Gastrocnemius medialis (tissue), 4 donors: ENCODE data around the gene NDC1. TPM values are rescaled to one million over a fixed set of nuclear protein-coding genes. Genes with fewer than 3 reads are reported as not detected.

ENCODE experiments used
- ATAC-seq, 2 donors: fragments of 150-250 bp; one replicate each; pipeline ENCODE4 v1.9.1; 2016
- DNase-seq, 2 donors: peaks; one replicate each; pipeline ENCODE4 v3.0.0-alpha.2; 2019
- H3K27ac ChIP-seq, 4 donors: fragments of 200-600 bp; sonication (generic); 1 replicate in 1 of 4; 2 replicates in 3 of 4; pipeline ENCODE4 v1.5.1; 2016 to 2018; ENCODE audit warnings: mild to moderate bottlenecking in 2 of 4, moderate library complexity in 1 of 4
- H3K27me3 ChIP-seq, 3 donors: fragments of 200-600 bp; sonication (generic) in 2 of 3; 1 replicate in 1 of 3; 2 replicates in 2 of 3; pipeline versions ENCODE4 v1.5.1 to v1.6.0; 2016 to 2019; ENCODE audit warnings: mild to moderate bottlenecking in 1 of 3, moderate library complexity in 1 of 3
- H3K36me3 ChIP-seq, 2 donors: fragments of 200-600 bp; sonication (generic) in 1 of 2; one replicate each; pipeline ENCODE4 v1.5.1; 2017 to 2018
- H3K4me1 ChIP-seq, 2 donors: fragments of 200-600 bp; sonication (generic) in 1 of 2; one replicate each; pipeline ENCODE4 v1.5.1; 2016 to 2017; ENCODE audit warnings: mild to moderate bottlenecking in 2 of 2
- H3K4me3 ChIP-seq, 4 donors: fragments of 200-600 bp; sonication (generic) in 3 of 4; 1 replicate in 1 of 4; 2 replicates in 3 of 4; pipeline ENCODE4 v1.5.1; 2016 to 2019; ENCODE audit warnings: mild to moderate bottlenecking in 2 of 4
- H3K9me3 ChIP-seq, 3 donors: fragments of 200-600 bp; sonication (generic) in 2 of 3; 1 replicate in 1 of 3; 2 replicates in 2 of 3; pipeline ENCODE4 v1.5.1; 2016 to 2019
- POLR2A ChIP-seq, 2 donors: fragments of 450-650 bp; IDR thresholded peaks; one replicate each; pipeline ENCODE4 v1.6.1; 2017; ENCODE audit warnings: antibody characterized with exemption in 2 of 2, mild to moderate bottlenecking in 2 of 2, moderate library complexity in 2 of 2
- in situ Hi-C, 4 donors: fragments of 200-750 bp; cut with MboI; loops; one replicate each; pipeline versions ENCODE4 v1.15.0 to v1.8.0; 2017; ENCODE audit warnings: low sequenced_read_pairs in 4 of 4
- intact Hi-C: fragments of 100-400 bp; cut with DNase I; formaldehyde crosslinking; loops from one replicate; pipeline ENCODE4 v1.15.1; 2023; ENCODE audit warnings: low total_unique reads
- total RNA-seq, 4 donors: library from RNA; depleted of rRNA; stranded (reverse); fragments of >200 nt; gene quantifications; one replicate each; pipeline versions ENCODE4 v1.1.0 to v1.2.3, GENCODE V29; 2016
- TF ChIP-seq, protein P1 (sequence below), 5 experiments: fragments of 450-650 bp in 3 of 5; fragments of 200-600 bp in 2 of 5; sonication (generic) in 2 of 5; IDR thresholded peaks in 4 of 5; conservative IDR thresholded peaks in 1 of 5; 1 replicate in 4 of 5; 2 replicates in 1 of 5; pipeline ENCODE4 v1.5.1; 2016 to 2019; ENCODE audit warnings: antibody characterized with exemption in 5 of 5, mild to moderate bottlenecking in 3 of 5, moderate library complexity in 3 of 5

The NDC1 gene
- total RNA-seq, 4 donors from 2014 or later, result 7.6 to 27.0 (median 9.5) TPM

DNA sequence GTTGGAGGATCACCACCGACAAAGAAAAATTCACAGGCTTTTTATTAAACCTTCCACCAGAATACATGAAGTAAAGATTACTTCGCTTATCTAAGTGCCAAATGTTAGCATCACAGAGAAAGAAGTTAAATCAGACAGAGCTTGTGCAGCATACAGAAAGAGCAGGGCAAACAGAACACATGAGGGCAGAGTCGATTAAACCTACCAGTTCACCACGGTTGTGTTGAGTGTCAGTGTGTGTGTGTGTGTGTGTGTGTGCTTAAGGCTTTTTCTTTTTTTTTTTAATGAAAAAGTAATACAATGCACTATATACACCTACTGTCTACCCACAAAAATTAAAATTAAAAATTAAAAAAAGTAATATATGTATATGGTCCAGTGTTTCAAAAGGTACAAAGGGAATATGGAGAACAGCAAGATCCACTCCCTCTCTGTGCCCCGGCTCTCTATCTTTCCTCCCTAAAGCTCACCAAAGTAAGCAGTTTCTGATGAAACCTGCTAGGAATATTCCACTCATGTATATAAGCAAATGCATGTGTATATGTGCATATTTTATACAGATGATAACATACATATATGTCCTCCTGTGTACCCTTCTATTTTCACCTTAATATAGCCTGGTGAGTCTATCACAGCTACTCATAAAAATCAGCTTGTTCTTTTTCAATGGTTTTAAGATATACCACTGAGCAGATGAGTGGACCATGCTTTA lies 33.8 kb upstream of the NDC1 start:
- peaks cover 6 to 71% of the 10 kb centered on the region in 2 donors for H3K36me3 ChIP-seq
- ATAC-seq, result no peak
- H3K4me1 ChIP-seq, result no peaks in the 10 kb centered on the region
- H3K27ac ChIP-seq, result no peak overlapping the region
- TF ChIP-seq, protein P1, sequence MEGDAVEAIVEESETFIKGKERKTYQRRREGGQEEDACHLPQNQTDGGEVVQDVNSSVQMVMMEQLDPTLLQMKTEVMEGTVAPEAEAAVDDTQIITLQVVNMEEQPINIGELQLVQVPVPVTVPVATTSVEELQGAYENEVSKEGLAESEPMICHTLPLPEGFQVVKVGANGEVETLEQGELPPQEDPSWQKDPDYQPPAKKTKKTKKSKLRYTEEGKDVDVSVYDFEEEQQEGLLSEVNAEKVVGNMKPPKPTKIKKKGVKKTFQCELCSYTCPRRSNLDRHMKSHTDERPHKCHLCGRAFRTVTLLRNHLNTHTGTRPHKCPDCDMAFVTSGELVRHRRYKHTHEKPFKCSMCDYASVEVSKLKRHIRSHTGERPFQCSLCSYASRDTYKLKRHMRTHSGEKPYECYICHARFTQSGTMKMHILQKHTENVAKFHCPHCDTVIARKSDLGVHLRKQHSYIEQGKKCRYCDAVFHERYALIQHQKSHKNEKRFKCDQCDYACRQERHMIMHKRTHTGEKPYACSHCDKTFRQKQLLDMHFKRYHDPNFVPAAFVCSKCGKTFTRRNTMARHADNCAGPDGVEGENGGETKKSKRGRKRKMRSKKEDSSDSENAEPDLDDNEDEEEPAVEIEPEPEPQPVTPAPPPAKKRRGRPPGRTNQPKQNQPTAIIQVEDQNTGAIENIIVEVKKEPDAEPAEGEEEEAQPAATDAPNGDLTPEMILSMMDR (IDR thresholded peaks at IDR 0.05 in 4 of 5, conservative IDR thresholded peaks at IDR 0.05 in 1 of 5), result no peak
- TF ChIP-seq POLR2A (IDR thresholded peaks at IDR 0.05), result no peak
- intact Hi-C loops, result no loop called here
- H3K27me3 ChIP-seq, result no peaks in the 10 kb centered on the region
- in situ Hi-C loops, result loop anchor here in 1 of 4 donors (25.0 kb wide), 1 partner anchor 890 kb away; the partner anchor contains the start of gene PARS2
- H3K4me3 ChIP-seq, result no peak overlapping the region
- no peak for DNase-seq
- no peaks in the 10 kb centered on the region for H3K9me3 ChIP-seq

DNA sequence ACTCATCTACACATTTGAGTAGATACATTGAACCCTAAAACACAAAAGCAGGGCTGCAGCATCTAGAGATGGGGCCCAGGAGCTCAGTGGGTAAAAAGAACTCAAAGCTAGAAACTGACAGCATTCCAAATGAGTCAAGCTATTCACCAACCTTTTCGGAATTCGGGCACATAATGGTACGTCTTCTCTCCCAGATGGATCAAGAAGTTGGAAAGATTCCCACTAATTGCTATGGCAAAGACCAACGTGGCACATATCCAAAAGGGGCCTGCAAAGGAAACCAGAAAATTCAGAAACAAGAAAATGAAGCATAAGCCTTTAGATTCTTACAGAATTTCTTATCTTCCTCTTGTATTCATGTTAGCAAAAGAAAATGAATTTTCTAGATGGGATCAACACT lies 33.1 kb upstream of the NDC1 start:
- Histone ChIP-seq H3K36me3 (peaks cover 3 to 71% of the 10 kb centered on the region in 2 donors), H3K9me3 (no peaks in the 10 kb centered on the region), H3K27me3 (no peaks in the 10 kb centered on the region), H3K4me1 (no peaks in the 10 kb centered on the region), H3K27ac (no peak overlapping the region), H3K4me3 (no peak overlapping the region)
- DNase-seq (no peak), ATAC-seq (no peak)
- intact Hi-C loops, result no loop called here
- TF ChIP-seq, protein P1 (IDR thresholded peaks at IDR 0.05 in 4 of 5, conservative IDR thresholded peaks at IDR 0.05 in 1 of 5), result no peak
- no peak for TF ChIP-seq POLR2A (IDR thresholded peaks at IDR 0.05)
- in situ Hi-C loops, result loop anchor here in 1 of 4 donors (25.0 kb wide), 1 partner anchor 891 kb away; the partner anchor contains the start of gene PARS2

DNA sequence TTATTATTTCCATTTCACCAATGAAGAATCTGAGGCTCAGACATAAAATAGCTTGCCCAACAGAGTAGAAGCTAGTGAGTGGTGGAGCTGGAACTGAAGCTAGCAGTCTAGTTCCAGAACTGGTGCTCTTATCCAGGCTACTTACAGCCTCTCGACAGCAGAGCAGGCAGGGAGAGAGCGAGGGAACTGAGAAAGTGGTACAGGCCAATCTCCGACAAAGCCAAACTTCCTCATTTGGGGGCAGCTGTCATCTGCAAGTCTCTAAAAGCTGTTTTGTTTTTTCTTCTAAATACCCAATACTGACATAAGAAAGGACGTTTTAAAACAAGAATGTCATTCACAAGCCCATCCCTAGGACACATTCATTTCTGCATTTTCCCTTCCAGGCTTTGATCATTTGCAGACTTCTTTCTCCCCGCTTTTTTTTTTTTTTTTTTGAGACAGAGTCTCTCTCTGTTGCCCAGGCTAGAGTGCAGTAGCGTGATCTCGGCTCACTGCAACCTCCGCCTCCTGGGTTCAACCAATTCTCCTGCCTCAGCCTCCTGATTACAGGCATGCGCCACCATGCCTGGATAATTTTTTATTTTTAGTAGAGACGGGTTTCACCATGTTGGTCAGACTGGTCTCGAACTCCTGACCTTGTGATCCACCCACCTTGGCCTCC lies 31.5 kb upstream of the NDC1 start:
- in situ Hi-C loops, result loop anchor here in 1 of 4 donors (25.0 kb wide), 1 partner anchor 893 kb away; the partner anchor contains the start of gene PARS2

DNA sequence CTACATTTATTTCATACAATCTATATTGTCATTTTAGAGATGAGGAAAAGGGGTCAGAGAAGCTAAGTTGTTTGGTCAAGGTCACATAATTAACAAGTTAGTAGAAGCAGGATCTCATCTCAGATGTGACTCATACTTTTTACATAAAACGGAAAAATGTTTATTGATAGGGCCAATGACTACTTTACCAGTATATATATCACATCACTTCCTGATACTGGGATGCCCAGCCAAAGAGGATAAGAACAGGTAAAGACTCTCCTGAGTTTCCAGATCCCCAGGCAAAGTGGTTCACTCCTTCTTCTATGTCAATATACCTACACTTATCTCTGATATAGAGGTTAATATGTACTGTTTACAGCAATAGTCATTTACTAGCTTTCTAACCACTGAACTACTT lies 30.5 kb upstream of the NDC1 start:
- H3K4me1 ChIP-seq, result no peaks in the 10 kb centered on the region
- no peaks in the 10 kb centered on the region for H3K27me3 ChIP-seq
- intact Hi-C loops (no loop called here), in situ Hi-C loops (loop anchor here in 1 of 4 donors (25.0 kb wide), 1 partner anchor 894 kb away; the partner anchor contains the start of gene PARS2)
- no peak overlapping the region for H3K27ac ChIP-seq
- ATAC-seq (no peak), DNase-seq (no peak)
- no peaks in the 10 kb centered on the region for H3K9me3 ChIP-seq
- TF ChIP-seq POLR2A (IDR thresholded peaks at IDR 0.05), result no peak
- TF ChIP-seq, protein P1 (IDR thresholded peaks at IDR 0.05 in 4 of 5, conservative IDR thresholded peaks at IDR 0.05 in 1 of 5), result no peak
- H3K4me3 ChIP-seq, result no peak overlapping the region
- peaks cover 3 to 62% of the 10 kb centered on the region in 2 donors for H3K36me3 ChIP-seq

More for the DNA sequence above, 31.5 kb upstream of the NDC1 start:
- Histone ChIP-seq H3K27ac (no peak overlapping the region), H3K9me3 (no peaks in the 10 kb centered on the region), H3K27me3 (no peaks in the 10 kb centered on the region), H3K4me3 (no peak overlapping the region), H3K4me1 (no peaks in the 10 kb centered on the region), H3K36me3 (peaks cover 3 to 65% of the 10 kb centered on the region in 2 donors)
- TF ChIP-seq POLR2A (IDR thresholded peaks at IDR 0.05), result no peak
- TF ChIP-seq, protein P1 (IDR thresholded peaks at IDR 0.05 in 4 of 5, conservative IDR thresholded peaks at IDR 0.05 in 1 of 5), result no peak
- intact Hi-C loops, result no loop called here
- ATAC-seq (no peak), DNase-seq (no peak)
